Ovary (tissue), 3 donors: ENCODE results near the gene RNF39.

Experiments
- CTCF ChIP-seq, 3 donors: fragments of 450-650 bp in 2 of 3; fragments of 200-600 bp in 1 of 3; IDR thresholded peaks; one replicate each; pipeline versions ENCODE4 v1.5.1 to v1.8.0; 2016 to 2022; ENCODE audit warnings: antibody characterized with exemption in 3 of 3, mild to moderate bottlenecking in 1 of 3
- POLR2A ChIP-seq: fragments of 450-650 bp; IDR thresholded peaks from one replicate; pipeline ENCODE4 v1.6.1; 2017; ENCODE audit warnings: antibody characterized with exemption, mild to moderate bottlenecking, moderate library complexity
- donor health status: DM: no; HTN: no; CAD: no.

GRCh38 chr6:30097902-30098768 is 22.6 kb upstream of the RNF39 start:
- TF ChIP-seq CTCF (IDR thresholded peaks at IDR 0.05) (no peak), POLR2A (no peak)
